Right ventricle myocardium inferior (tissue), 1 donor: ENCODE measurements around the gene GSN. TPM values are rescaled to one million over a fixed set of nuclear protein-coding genes. Genes with fewer than 3 reads are reported as not detected.

ENCODE experiments used
- ATAC-seq: fragments of 200-7000 bp; cut with Tn5 transposase; one replicate; pipeline ENCODE4 v1.9.1; 2020; ENCODE audit warnings: mild to moderate bottlenecking, moderate library complexity
- DNase-seq: peaks from one replicate; pipeline ENCODE4 v3.0.0; 2021; ENCODE audit errors: missing footprints
- intact Hi-C: fragments of 100-400 bp; cut with DNase I; formaldehyde crosslinking; loops from one replicate; pipeline ENCODE4 v1.11.0; 2022
- total RNA-seq: library from RNA; stranded (reverse); fragmentation: NEBNext Ultra II Directional; extraction: Animal tissue kit (Norgen Biotek cat#: 25700); gene quantifications from one replicate; pipeline ENCODE4 v1.2.1, GENCODE V29; 2021
- donor health status: DM: no; HTN: yes; CAD: no; lungs with severe emphysema.

Gene GSN
- total RNA-seq, 1 donor from 2014 or later, result 966 TPM

DNA sequence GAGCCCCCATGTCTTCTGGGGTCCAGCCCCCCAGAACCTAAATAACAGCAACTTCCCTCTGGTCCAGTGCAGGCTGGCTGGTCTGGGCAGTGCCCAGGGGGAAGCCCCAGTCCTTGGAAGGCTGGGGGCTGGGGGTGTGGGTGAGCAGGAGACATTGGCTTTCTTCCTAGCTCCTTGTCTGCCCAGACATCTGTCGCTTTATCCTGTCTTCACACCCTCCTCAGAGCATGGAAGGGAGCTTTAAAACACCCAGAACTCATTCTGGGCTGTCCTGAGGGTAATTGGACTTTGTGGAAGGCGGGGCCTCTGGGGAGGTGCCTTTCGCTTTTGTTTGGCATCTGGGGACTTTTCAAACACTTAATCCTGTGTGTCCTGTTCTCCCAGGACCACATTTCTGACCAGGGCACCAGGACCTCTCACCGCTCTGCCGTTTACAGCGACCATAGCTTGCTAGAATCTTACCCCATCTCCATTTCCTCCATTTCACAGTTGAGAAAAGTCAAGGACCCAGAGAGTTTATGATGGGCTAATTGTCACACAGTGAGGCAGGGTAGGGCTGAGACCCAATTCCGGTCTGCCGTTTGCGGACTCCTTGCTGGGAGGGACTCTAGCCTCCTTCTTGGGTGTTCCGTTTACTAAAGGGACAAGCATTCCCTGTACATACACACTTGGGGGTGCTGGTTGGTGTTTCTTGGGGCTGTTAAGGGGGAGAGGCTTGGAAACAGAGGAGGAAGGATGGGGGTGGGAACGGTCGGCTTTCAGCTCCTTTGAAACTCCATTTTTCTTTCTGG, 1.1 kb downstream of the GSN start:
- DNase-seq, result no peak
- ATAC-seq, result peak; percentile 3
- intact Hi-C loops, result loop anchor here (5.0 kb wide), 1 partner anchor 48 kb away; no protein-coding TSS in a partner anchor

DNA sequence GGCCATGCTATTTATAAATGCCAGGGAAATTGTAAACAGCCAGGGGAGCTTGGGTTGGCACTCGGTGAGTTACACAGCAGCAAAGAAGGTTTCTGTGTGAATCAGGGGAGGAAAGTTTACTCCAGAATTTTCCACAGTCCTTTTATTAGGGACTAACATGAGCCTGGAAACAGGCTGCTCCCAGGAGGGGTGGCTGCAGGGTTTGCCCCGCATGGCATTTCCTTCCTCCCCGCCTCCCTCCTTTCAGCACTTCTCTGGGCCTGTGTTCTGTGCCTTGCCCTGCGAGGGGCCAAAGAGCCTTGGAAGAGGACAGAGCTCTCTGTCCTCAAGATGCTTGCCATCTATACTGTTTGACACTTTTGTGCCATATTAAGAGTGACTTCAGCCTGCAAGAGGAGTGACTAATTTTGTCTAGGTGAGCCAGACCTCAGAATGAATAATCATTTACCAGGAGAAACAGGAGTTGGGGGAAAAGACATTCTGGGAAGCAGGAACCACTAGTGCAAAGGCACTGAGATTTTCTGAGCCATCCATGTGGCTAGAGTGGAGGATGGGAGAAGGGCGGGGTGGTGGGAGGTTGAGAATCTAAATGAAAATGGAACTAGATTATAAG, 1.8 kb downstream of the GSN start:
- no peak for ATAC-seq
- no peak for DNase-seq
- intact Hi-C loops, result loop anchor here (5.0 kb wide), 1 partner anchor 48 kb away; no protein-coding TSS in a partner anchor

DNA sequence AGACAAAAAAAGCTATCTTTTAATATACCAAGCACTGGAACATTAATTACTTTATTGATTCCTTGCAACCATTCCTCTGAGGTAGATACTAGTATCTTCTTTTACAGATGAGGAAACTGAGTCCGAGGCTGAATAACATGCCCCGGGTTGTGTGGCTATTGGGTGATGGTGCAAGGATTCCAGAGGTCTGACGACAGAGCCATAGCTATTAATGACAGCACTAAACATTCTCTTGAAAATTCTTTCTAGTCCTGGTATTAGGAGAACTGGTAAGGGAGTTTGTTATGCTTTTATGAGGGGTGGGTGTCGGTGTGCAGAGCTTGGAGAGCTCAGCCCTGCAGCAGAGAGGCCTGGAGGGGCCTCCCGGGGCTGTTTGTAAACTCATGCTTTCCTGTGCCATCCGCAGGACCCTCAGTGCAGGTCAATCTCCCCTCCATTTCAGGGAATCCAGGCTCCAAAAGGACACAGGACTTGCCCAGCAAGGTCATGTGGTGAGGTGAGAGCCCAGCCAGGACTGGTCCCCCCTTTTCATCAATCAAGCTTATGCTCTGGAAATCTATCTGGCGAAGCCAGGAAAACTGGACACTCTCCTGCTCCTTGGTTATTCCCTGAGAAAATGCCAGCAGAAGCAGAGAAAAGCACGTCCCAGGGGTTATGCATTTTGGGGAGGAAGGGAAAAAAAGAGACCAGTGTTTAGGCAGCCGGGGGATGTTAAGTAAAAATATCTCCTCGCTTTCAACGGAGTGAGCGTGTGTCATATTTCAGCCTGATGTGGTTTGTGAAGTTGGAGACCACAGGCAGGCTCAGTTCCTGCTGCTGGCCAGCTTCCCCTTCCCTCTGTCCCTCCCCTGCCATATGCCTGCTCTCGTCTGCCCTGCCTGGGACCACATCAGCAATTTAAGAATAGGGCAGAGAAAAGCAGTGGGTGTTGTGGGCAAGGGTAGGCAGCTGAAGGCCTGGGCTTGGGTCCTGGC, 3.7 kb downstream of the GSN start:
- ATAC-seq (peak; percentile 69), DNase-seq (peak; percentile 85)
- intact Hi-C loops, result no loop called here

DNA sequence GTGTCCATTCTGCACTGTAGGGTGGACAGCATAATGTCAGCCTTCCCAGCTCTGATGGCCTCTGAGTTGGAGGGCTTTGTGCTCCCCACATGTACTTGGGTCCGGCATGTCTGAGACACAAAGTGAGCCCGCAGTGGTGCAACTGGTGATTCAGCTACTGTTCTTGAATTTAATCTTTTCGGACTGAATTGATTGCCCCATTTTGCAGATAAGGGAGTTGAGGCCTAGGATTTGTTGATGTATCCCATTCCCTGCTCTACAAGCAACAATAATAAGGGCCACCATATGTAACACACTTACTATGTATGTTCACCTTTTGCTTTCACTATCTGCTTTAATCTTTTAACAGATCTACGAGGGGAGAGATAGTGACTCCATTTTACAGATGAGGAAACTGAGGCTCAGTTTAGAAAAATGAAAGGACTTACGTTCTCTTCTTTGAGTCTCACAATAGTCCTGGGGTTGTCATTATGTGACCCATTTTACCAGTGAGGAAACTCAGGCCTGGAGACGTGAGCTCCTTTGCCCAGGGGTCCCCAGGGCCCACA, 4.5 kb downstream of the GSN start:
- DNase-seq (no peak), ATAC-seq (peak; percentile 1)
- intact Hi-C loops, result no loop called here

DNA sequence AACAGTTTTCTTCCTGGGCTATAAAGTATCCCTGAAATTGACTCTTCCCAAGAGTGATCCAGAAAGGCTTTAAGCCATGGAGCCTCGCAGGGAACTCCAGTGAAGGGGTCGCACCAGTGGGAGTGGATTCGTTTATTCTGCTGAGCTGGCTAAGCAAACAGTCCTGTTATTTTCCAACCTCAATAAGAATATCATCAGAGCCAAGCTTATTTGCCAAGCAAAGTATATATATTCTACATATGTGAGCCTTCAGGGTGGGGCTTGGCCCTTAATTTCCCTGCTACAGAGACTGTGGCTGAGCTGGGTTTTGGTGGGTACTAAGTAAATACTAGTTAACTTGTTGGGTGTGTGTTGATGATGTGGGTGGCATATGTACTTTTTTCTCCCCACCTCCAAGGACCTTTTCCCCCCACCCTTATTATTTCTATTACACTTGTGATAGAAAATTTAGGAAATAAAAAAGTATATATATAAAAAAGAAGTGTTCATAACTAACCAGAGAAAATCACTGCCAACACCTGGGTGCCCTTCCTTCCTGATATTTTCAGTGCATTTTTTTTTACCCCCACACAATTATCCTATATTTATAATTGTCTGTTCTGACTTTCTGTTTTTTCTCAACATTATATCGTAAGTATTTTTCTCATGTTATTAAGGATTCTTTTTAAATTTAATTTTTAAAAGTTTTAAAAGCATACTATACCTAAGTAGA, 5.3 kb downstream of the GSN start:
- no peak for DNase-seq
- no peak for ATAC-seq
- intact Hi-C loops, result no loop called here

DNA sequence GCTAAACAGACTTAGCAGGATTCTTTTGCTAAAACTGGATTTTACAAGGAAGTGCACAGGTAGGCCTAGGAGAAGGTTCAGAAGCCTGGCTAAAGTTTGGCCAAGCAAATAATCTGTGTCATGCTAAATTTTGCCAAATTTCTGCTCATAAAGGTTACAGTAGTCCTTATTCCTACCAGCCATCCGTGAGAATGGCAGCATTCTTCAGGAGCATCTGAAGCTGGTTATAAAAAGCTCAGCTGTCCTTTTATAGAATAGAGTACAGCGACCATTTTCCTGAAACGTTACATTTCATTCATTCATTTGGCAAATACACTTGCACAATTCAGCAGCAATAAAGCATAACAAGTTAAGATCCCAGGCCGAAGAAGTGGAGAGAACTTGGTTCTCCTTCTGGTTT, 6.9 kb downstream of the GSN start:
- intact Hi-C loops, result no loop called here
- ATAC-seq, result no peak

DNA sequence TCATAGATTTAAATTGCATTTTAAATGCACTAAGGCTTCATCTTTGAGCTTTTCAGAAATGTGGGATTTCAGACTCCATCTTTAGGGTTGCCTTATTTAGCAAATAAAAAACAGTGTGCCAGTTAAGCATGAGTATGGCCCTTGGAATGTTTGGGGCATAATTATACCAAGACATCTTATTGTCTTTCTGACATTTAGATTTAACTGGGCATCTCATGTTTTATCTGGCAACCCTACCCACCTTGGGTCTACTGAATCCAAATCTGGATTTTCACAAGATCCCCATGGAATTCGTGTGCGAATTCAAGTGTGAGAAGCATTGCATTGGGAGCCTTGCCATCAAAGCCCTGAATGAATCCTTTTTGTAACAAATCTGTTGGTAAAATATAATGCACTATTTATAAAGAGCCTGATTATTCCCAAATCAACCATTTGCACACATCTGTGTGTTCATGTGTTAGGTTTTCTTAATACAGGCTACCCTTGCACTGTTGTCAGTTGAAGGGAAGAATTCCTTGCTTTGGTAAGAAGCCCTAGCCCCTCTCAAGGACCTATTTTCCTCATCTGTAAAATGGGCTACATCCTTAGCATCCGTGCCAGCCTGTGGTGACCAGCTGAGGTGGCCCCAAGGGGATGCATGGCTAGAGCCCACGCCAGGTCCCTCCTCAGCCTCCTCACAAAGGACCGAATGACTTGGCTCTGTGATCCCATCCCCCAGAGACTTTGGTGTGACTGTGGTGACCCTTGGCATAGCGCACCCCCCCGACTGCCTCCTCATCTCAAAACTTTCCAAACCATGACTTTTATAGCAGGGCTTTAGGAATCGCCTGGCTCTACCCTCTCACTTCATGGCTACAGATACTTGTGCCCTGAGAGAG, 8.1 kb downstream of the GSN start:
- ATAC-seq (no peak), DNase-seq (peak; percentile 15)
- intact Hi-C loops, result no loop called here

More for the DNA sequence above, 6.9 kb downstream of the GSN start:
- no peak for DNase-seq

DNA sequence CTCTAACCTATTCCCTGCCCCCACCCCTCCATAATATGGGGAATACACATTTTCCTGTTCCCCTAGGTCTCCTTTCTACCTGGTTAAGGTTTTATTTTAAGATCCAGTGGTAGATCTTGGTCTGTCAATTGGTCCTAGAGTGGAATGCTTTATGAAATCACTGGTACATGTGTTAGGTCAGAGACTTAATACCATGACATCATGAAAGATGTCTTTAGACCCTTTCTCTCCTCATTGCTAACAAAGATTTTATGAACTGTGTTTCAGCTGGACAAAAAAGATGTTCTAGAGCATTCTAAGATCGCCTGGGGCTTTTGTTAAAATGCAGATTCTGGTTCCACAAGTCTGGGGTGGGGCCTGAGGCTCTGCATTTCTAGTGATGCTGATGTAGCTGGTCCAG, 9.1 kb downstream of the GSN start:
- intact Hi-C loops, result no loop called here

DNA sequence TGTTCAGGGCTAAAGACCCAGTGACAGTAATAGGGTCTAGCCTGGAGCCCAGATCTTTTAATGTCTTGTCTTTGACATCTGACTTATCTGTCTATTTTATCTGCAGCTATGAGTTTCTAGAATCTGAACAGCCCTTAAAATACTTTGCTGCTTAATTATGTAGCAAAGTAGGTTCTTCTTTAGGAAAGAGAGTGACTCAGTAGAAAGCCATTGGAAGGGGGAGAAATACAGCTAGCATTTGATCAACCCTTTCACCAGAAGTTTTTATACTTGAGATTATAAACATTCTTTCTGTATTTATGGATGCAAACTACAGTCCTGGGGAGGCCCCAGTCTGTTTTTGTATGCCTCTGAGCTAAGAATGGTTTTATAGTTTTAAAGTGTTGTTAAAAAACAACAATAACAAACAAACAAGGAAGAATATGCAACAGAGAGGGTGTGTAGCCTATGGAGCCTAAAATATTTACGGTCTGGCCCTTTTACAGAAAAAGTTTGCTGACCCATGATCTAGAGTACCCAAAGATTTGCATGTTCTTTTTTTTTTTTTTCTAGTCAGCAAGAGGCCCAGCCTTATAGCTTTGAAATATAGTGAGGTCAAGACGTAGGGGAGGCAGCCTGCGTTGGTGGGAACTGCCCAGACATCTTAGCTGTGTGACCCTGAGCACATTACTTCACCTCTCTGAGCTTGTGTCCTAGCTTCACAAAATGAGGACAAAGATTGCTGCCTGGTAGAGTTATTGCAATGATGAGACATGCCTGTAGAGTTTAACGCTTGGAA, 9.7 kb downstream of the GSN start:
- intact Hi-C loops, result loop anchor here (2.0 kb wide), 1 partner anchor 21 kb away; no protein-coding TSS in a partner anchor
- ATAC-seq (no peak), DNase-seq (no peak)

More for the DNA sequence above, 9.1 kb downstream of the GSN start:
- ATAC-seq, result no peak
- DNase-seq, result no peak

DNA sequence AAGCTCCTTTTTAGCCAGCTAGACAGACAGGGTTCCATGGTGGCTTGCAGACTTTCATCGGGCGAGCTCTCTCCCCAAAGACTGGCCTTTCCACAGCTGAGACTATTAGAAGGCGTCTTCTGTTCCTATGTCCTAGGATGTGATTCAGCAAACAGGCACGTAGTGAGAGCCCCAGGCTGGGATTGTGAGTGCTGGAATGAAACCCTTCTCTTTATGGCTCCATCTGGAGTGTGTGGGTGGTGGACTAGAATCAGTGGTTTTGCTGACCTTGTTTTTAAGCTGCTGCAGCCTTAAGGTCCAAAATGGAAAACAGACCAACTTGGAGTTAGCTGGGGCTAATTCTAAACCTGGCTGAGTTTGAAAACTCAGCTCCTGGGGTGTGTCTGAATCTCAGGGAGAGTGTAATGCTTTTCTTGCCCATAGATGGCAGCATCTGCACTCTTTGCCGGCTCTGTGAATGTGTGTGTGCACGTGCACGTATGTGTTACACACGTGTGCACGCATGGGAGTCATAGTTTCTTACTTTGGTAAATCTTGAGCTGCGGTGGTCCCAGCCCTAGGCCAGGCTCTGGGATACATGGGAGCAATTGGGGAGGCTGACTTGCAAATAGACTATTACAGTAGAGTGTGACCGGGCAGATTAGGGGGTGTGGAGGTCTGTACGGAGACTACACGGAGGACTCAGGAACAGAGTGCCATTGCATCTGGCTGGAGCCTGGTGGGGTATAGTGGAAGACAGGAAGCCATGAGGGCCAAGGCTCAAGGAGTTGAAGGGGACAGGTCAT, 10.7 kb downstream of the GSN start:
- ATAC-seq (peak; percentile 65), DNase-seq (peak; percentile 67)
- intact Hi-C loops, result loop anchor here (2.0 kb wide), 1 partner anchor 20 kb away; no protein-coding TSS in a partner anchor

DNA sequence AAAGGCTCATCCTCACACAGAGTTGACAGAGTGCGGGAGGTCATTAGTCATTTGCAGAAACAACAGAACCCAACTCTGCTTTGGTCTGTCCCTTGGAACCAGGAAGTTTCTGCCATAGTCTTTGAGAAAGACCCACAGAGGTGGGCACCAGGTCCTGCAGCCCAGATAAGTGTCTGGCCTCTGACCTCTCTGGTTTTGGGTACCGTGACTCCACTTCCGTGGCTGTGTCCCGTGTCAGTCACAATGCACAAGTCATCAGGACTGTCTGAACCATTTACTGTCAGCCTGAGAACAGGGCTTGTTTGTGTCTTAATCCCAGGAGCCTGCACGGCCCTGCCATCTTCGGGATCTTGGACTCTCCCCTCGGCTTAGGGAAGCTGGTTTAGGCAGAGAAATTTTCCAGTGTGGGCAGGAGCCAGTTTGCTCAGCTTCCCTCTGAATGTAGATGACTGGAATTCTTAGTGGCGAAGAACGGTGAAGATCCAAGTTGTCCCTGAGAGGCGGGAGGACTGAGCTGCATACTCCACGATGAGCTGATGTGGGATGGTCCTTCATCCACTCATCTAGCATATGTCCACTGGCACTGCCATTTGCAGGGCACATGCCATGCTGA, 11.9 kb downstream of the GSN start:
- intact Hi-C loops, result loop anchor here (2.0 to 5.0 kb wide), 3 partner anchors 19 to 327 kb away; partner anchors contain the start of gene STOM
- ATAC-seq (no peak), DNase-seq (peak; percentile 39)

DNA sequence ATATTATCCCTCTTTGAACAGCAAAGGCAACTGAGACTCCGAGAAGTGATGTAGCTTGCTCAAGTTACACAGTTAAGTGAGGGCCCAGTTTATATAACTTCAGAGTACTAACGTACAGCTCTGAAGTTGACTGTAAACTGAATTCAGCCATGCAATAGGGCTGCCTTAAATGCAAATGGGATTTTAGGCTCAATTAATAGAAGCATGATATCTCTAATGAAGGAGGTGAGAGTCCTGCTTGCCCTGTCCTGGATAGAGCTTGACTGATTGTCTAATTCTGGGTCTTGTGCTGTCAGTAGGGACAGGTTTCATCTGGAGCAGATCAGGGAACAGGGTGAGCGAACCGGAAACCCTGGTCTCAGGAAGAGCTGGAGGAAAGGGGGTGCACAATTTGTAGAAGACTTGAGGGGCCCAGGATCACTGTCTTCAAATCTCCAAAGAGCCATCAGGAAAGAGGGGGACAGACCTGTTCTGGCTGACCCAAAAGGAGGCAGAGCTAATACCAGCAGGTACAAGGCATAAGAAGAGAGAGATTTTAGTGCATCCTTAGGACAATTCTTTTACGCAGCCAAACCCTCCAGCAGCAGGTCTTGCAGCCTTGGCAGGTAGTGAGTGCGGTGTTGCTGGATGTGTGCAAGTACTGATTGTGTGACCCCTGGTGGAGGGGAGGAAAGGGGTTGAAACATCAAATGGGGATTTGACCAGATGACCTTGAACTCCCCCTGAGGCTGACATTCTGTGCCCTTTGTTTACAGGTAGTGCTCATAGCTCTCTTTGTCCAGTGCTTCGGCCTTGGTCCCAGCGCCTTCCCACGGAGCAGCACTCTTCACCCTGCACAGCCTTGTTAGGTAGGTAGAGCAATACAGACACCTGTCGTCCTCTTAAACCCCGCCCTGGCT, 13.0 kb downstream of the GSN start:
- ATAC-seq, result no peak
- no peak for DNase-seq
- intact Hi-C loops, result loop anchor here (5.0 kb wide), 2 partner anchors 91 to 326 kb away; partner anchors contain the start of gene STOM

DNA sequence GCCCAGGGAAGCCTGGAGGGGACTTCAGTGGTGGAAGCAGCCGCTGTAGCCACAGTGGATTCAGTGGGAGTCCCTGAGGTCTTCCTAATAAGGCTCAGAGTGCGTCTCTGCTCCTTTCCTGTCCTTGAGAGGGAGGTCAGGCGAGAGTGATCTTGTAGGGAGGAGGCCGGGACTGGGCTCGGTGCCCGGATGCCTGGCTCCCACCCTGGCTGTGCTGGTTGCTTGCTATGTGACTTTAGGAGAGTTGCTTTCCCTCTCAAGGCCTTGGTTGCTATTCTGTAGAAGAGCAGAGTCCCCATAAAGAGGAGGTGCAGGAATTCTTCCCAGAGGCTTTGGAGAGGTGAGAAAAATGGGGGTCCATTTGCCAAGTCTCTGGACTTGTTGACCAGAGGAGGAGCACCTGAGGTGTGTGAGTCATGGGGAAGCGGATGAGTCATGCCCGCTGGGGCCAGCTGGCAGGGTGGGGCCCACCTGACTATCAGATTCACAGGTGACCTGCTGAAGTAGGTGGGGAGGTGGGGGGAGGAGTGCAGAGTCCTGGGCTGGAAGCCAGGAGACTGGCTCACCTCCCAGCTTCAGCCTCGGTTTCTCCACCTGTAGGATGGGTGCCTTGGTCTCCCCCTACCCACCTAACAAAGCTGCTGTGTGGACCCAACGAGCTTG, 13.8 kb downstream of the GSN start:
- intact Hi-C loops, result loop anchor here (5.0 kb wide), 2 partner anchors 91 to 326 kb away; partner anchors contain the start of gene STOM
- DNase-seq (peak; percentile 91), ATAC-seq (peak; percentile 53)
